ENCODE measurements around the gene DNAAF5.
"Not testable (repeated sequence)": the region's sequence is repeated elsewhere in the genome, so short reads cannot be mapped to it uniquely, and the experiment has no call there.

DNAAF5 gene

DNA sequence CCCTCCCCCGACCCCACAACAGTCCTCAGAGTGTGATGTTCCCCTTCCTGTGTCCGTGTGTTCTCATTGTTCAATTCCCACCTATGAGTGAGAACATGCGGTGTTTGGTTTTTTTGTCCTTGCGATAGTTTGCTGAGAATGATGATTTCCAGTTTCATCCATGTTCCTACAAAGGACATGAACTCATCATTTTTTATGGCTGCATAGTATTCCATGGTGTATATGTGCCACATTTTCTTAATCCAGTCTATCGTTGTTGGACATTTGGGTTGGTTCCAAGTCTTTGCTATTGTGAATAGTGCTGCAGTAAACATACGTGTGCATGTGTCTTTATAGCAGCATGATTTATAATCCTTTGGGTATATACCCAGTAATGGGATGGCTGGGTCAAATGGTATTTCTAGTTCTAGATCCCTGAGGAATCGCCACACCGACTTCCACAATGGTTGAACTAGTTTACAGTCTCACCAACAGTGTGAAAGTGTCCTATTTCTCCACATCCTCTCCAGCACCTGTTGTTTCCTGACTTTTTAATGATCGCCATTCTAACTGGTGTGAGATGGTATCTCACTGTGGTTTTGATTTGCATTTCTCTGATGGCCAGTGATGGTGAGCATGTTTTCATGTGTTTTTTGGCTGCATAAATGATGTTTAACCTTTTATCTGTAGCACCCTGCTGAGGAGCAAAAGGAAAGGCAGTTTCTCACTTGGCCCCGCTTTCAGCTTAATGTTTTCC, 70.1 kb downstream of the DNAAF5 start:
- intact Hi-C loops (cut with DNase I), result not testable (repeated sequence)

DNA sequence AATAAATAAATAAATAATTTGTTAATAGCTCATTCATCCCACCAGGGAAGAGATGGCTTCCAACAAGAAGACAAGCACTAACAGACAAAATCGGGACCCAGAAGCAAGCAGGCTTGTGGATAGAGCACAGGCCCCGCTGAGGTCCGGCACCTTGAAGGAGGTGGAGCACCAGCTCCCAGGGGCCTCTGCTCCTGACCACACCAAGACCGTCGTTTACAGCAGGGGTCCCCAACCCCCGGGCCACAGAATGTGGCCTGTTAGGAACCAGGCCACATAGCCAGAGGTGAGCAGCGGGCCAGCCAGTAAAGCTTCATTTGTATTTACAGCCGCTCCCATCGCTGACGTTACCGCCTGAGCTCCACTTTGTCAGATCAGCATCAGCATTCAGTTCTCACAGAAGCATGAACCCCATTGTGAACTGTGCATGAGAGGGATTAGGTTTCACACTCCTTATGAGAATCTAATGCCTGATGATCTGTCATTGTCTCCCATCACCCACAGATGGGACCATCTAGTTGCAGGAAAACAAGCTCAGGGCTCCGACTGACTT, 72.5 kb downstream of the DNAAF5 start:
- peak in 2 of 10 donors; percentile 27 to 38 for DNase-seq
- intact Hi-C loops (cut with DNase I), result no loop called here

More for the DNA sequence above, 70.1 kb downstream of the DNAAF5 start:
- DNase-seq, result not testable (repeated sequence)

DNA sequence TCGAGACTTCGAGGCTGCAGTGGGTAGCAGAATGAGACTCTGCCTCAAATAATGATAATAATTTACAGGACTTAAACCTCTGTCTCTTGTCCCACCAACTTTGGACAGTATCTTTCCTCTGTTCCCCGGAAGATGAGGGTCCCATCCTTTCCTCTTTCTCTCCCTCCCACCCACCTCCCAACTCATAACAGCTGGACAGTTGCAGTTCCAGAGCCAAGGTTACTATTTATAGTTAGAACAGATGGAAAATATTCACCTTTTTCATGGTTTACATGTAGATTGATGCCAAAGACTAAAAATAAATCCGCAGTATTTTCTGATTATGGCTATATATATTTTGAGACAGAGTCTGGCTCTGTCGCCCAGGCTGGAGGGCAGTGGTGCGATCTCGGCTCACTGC, 74.2 kb downstream of the DNAAF5 start:
- intact Hi-C loops (cut with DNase I), result no loop called here
- peak in 1 of 10 donors; percentile 0 for DNase-seq

DNA sequence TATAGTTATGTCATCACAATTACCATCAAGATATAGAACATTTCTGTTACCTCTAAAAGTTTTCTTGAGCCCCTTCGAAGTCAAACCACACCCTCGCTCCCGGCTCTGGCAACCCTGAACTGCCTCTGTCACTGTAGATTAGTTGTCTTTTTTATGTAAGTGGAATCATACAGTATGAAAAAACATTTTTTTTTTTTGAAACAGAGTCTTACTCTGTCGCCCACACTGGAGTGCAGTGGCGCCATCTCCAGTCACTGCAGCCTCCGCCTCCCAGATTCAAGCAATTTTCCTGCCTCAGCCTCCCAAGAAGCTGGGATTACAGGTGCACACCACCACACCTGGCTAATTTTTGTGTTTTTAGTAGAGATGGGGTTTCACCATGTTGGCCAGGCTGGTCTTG, 74.9 kb downstream of the DNAAF5 start:
- peak in 2 of 10 donors; percentile 42 to 59 for DNase-seq
- intact Hi-C loops (cut with DNase I), result not testable (repeated sequence)

DNA sequence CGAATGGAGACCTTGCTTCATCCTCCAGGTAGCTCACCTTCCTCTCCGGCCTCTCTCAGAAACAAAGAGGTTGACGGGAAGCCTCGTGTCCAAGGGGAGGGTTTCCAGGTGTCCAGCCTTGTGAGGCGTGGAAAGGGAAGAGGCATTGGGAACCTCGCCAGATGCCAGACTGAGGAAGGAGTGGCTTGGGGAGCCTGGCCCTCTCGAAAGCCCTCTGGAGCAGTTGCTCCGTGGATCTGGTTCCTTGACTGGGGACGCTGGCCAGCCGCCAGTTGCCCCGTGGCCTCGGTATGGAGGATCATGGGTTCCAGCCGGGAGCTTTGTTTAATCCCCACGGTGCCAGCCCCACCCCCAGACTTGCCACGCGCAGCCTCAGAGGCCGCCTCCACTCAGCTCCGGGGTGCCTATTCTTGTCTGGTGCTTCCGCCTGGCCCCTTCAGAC, 75.5 kb downstream of the DNAAF5 start:
- intact Hi-C loops (cut with DNase I), result no loop called here
- DNase-seq, result peak in 4 of 10 donors; percentile 33 to 87 (median 82)

DNA sequence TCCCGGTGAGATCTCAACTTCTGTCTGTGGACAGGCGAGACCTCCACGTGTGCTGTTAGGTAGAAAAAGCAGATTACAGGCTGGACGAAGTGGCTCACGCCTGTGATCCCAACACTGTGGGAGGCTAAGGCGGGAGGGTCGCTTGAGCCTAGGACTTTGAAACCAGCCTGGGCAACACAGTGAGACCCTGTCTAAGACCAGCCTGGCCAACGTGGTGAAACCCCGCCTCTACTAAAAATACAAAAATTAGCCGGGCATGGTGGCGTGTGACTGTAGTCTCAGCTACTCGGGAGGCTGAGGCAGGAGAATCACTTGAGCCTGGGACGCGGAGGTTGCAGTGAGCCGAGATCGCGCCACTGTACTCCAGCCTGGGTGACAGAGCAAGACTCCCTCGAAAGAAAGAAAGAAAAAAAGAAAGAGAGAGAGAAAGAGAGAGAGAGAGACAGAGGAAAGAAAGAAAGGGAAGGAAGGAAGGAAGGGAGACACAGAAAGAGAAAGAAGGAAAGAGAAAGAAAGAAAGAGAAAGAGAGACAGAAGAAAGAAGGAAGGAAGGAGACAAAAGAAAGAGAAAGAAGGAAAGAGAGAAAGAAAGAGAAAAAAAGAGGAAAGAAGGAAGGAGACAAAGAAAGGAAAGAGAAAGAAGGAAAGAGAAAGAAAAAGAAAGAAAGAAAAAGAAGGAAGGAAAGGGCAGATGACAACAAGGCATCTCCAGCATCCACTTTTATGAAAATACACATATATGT, 76.2 kb downstream of the DNAAF5 start:
- intact Hi-C loops (cut with DNase I), result no loop called here
- no peak for DNase-seq

DNA sequence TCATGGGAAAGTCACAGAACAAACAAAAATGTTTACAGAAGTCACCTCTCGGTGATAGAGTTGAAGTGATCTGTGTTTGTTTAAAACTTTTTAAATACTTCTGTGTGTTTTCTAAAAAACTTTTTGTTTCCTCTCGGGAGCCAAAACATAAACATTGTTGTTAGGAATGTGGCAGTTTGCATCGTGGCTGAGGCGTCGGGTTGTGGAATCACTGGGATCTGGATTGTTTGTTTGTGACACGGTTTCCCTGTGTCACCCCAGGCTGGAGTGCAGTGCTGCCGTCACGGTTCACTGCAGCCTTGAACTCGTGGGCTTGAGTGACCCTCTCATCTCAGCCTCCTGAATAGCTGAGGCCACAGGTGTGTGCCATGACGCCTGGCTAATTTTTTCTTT, 76.7 kb downstream of the DNAAF5 start:
- peak in 2 of 10 donors; percentile 26 to 40 for DNase-seq
- intact Hi-C loops (cut with DNase I), result no loop called here

DNA sequence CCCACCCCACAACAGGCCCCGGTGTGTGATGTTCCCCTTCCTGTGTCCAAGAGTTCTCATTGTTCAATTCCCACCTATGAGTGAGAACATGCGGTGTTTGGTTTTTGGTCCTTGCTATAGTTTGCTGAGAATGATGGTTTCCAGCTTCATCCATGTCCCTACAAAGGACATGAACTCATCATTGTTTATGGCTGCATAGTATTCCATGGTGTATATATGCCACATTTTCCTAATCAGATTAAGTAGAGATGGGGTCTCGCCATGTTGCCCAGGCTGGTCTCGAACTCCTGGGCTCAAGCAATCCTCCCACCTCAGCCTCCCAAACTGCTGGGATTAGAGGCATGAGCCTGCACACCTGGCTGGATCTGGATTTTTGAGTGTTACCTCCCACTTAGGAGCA, 77.3 kb downstream of the DNAAF5 start:
- intact Hi-C loops (cut with DNase I), result not testable (repeated sequence)
- DNase-seq, result peak in 1 of 10 donors; percentile 13

DNA sequence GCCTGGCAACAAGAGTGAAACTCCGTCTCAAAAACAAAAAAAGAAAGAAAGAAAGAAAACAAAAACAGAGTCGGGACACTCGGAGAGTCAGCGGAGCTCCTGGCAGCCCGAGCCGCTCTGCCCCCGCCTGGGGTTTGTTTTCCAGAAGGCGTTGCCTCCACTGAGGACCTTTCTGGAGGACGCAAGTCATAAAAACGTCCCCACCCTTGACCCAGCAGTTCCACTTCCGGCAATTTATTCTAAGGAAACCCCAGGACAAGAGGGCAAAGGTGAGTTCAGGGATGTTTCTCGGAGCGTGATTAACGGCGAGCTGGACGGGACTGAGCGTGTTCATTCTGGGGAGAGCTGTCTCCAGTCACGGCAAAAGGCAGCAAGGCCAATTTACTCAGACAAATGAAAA, 78.8 kb downstream of the DNAAF5 start:
- peak in 2 of 10 donors; percentile 56 to 61 for DNase-seq

DNA sequence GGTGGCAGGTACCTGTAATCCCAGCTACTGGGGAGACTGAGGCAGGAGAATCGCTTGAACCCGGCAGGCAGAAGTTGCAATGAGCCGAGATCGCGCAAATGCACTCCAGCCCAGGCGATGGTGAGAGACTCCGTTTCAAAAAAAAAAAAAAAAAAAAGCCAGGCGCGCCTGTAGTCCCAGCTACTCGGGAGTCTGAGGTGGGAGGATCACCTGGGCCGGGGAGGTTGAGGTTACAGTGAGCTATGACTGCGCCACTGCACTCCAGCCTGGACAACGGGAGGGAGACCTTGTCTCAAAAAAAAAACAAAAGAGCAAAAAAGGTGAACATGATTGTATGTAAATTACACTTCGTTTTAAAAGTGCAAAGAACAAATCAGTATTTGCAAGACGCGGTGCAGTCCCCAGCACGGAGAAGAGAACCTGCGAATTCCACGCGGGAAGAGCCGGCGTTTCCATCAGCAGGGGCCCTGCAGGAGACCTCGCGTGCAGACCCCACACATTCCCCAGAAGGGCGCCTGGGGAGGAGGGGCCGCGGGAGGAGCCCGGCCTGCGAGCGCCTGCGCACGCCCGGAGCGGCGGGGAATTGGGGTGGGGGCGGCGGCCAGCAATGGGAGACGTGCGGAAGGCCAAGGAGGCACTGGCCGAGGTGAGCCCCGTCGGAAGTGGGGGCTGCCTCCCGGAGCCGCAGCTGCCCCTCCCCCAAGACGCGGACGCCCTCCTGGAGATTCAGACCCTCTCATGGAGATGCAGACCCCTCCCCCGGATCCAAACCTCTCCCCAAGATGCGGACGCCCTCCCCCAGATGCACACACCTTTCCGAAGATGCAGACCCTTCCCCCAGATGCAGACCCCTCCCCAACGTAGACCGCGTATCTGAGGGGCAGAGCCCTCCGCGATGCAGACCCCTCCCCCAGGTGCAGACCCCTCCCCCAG, 89.1 kb downstream of the DNAAF5 start:
- DNase-seq, result peak in 4 of 10 donors; percentile 24 to 85 (median 77)
- intact Hi-C loops (cut with DNase I), result loop anchor here (2.0 kb wide), 1 partner anchor 57 kb away; no protein-coding TSS in a partner anchor

More for the DNA sequence above, 78.8 kb downstream of the DNAAF5 start:
- intact Hi-C loops (cut with DNase I), result no loop called here

DNA sequence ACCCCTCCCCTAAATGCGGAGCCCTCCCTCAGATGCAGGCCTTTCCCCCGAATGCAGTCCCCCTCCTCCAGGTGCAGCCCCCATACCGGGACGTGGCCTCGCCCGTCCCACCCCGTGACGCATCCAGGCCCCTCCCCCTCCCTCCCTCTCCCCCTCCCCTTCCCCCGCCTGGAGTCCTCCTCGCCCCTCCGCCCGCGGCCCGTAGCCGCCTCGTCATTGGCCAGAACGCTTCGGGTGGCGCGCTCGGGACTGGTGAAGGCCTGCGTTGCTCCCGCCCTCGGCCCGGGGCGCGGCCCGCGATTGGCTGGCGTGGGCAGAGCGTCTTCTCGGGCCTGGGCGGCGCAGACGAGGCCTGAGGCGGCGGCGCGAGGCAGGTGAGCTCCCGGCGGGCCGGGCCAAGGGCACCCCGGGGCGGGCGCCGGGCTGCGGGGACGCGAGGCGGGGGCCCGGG, 89.8 kb downstream of the DNAAF5 start:
- DNase-seq, result peak; percentile 92 to 100 (median 98)
- intact Hi-C loops (cut with DNase I), result loop anchor here (2.0 kb wide), 1 partner anchor 56 kb away; no protein-coding TSS in a partner anchor

DNA sequence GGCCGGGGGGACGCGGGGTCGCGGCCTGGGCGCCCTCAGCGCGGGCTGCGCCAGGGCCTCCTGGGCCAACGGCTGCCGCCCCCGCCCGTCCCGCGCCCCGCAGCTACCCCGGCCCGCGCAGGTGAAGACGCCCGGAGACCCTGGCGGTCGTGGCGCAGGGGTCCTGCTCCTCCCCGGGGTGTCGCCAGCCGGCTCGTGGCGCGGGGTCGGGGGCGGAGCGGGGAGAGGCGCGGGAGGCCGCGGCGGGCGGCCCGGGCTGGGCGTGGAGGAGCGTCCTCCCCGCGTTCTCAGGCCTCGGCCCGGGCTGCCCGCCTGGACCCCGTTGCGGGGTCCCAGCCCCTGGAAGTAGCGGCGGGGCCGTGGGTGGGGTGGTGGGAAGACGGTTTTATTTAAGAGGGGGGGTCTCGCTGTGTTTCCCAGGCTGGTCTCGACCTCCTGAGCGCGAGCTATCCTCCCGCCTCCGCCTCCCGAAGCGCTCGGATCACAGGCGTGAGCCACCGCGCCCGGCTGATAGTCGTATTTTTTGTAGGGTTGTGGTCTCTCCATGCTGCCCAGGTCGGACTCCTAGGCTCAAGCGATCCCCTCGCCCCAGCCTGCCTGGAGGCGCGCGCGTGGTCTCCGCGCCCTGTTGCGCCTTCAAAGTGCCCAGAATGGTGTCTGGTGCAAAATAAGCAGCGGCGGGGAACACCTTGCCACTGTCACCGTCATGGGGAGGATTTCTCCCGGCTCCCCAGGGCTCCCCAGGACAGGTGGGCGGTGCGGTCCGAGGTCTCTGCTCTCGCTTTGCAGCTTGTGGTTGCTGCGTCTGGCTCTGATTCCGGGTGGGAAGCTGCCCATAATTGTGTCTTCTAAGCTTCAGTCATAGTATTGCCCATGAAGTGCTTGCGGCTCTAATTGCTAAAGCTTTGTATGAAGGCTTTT, 90.5 kb downstream of the DNAAF5 start:
- intact Hi-C loops (cut with DNase I), result loop anchor here (2.0 kb wide), 1 partner anchor 56 kb away; no protein-coding TSS in a partner anchor
- peak in 4 of 10 donors; percentile 15 to 86 (median 74) for DNase-seq

DNA sequence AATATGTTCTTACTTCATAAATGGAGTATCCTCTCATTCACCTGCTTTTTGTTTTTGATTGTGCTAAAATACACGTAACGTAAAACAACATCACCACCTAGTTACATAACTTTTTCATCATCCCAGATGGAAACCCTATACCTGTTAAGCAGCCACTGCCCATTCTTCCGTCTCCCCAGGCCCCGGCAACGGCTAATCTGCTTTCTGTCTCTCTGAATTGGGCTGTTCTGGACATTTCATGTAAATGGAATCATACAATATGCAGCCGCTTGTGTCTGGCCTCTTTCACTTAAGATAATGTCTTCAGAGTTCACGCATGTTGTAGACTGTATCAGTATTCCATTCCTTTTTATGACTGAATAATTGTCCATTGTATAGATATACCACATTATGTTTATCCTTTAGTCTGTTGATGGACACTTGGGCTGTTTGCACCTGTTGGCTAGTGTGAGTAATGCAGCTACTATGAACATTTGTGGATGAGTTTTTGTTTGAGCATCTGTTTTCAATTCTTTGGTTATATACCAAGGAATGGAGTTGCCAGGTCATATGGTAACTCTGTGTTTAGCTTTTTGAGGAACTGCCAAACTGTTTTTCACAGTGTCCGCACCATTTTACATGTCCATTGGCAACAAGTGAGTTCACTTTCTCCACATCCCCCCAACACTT, 91.7 kb downstream of the DNAAF5 start:
- intact Hi-C loops (cut with DNase I), result no loop called here
- peak in 1 of 10 donors; percentile 40 for DNase-seq

DNA sequence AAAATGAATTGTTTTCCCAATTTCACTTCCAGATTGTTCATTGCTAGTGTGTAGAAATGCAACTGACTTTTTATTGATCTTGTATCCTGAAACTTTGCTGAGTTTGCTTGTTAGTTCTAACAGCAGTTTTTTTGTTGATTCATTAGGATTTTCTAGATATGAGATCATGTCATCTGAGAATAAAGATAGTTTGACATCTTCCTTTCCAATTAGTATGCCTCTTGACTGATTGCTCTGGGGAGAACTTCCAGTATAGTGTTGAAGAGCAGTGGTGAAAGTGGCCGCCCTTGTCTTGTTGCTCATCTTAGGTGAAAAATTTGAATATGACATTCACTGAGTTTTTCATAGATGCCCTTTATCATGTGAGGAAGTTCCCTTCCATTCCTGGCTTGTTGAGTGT, 93.8 kb downstream of the DNAAF5 start:
- DNase-seq, result peak in 1 of 10 donors; percentile 6
- intact Hi-C loops (cut with DNase I), result no loop called here

DNA sequence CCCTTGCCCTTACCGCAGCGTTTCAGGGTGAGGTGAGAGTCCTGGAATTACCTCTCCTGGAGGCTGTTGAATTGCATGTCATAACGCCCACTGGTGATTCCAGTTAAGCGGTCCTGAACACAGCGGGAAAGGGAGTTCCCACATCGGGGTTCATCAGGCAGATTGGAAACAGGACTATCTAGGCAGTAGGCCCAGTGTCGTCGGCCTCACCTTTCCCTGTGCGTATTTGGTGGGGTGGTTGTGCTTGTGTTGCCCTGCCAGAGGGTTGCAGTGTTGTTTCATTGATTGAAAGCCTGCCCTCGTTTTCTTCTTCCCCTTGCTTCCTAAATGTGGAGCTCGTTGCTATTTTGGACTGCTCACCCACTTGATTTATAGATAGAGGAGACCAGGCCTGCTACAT, 95.2 kb downstream of the DNAAF5 start:
- DNase-seq, result peak in 3 of 10 donors; percentile 27 to 57 (median 53)
- intact Hi-C loops (cut with DNase I), result no loop called here

DNA sequence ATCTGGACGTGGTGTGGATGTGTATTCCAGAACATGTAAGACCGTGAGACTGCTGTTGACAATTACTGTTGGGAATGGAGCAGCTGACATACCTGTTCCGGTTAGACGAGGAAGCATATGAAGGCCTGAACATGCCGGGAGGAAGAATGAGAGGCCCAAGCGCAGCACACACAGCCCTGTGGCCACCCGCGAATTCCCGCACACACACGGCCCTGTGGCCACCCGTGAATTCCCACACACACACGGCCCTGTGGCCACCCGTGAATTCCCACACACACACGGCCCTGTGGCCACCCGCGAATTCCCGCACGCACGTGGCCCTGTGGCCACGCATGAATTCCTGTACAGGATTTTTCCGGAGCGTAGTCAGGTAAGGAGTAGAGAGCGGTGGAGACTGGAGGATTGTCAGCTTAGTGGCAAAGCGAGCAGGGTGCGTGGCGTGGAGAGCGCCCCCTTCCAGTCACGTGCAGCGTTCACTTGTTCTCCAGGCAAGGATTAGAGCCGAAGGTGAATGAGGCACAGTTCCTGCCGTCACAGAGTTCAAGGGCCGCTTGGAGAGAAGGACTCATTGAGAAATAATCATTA, 96.3 kb downstream of the DNAAF5 start:
- intact Hi-C loops (cut with DNase I), result no loop called here
- peak in 3 of 10 donors; percentile 63 to 76 (median 70) for DNase-seq

DNA sequence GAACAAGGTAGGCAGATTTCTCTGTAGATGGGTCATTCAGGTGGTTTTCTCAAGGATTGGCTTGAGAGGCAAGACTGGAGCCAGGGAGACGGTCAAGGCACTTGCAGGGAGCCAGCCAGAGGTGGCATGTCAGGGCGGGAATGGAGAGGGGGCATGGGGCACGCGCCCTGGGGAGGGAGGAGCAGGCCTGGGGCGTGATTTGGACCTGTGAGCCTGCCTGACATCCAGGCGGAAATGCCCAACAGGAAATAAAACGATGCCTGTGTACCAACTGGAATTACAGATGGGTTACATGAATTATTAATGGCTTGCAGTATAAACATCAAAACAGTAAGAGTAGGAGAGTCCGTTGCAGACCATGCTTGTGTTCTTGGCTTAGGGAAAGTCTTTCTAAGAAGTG, 97.2 kb downstream of the DNAAF5 start:
- DNase-seq, result peak in 2 of 10 donors; percentile 22 to 43
- intact Hi-C loops (cut with DNase I), result no loop called here

DNA sequence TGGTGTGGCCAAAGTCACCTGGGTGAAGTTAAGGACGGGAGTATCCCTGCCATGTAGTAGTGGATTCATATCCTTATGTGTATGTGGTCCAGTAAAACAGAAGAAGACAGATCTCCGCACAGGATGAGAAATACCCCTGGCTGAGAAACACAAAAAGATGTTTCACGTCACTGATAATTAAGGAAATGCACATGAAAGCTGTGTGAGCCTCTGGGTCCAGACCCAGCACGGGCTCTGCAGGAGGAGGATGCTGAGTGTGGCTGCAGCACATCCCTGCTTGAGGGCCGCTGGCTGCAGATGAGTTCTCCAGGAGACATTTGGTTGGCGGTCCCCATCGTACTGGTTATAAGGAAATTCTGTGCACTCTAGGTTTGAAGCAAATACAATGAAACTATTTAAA, 97.6 kb downstream of the DNAAF5 start:
- intact Hi-C loops (cut with DNase I), result no loop called here

More for the DNA sequence above, 97.6 kb downstream of the DNAAF5 start:
- DNase-seq, result peak in 3 of 10 donors; percentile 67 to 80 (median 73)

All from posterior cingulate gyrus (tissue), 11 donors.